Activated naive CD4-positive, alpha-beta T cell treated with anti-CD3 and anti-CD28 coated beads, Interleukin-2, amount 10 ng/mL, durations not matched to agents 5 hours and 36 hours (primary cell): ENCODE results near the gene DPYD. TPM values are rescaled to one million over a fixed set of nuclear protein-coding genes. Genes with fewer than 3 reads are reported as not detected.

Experiments
- total RNA-seq, 2 experiments: library from RNA; stranded (reverse); gene quantifications; one replicate each; pipeline ENCODE4 v1.2.3, GENCODE V29; 2021

DPYD gene
- 10 to 100 TPM; 76.8 to 78.2 TPM for total RNA-seq

DNA sequence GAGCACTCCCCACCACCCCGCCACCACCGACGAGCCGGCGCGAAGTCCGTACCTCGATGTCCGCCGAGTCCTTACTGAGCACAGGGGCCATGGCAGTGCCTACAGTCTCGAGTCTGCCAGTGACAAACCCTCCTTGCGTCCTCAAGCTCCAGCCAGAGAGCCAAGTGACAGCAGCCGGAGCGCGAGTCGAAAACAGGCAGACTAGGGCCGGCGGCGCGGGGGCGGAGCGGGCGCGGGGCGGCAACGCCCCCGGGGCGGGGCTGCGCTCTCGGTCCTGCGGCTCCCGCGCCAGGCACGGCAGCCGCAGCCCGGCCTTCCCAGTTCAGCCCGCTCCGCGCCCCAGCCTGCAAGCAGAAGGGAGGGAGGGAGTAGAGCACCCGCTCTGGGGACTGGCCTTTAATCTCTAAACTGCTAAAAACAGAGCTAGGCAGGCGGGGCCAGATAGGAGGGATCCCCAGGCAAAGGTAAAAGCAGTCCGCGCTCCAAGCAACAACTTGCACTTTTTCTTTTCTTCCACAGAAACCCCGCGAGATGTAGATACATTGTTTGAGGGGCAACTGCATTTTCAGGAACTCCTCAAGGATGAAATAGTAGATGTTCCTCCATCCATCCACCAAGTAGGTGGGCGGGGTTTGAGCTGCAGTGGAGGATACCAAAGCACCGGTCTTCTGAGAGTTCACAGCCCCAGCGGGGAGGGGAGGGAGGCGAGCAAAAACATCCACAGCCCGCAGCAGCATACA lies at the start of gene DPYD:
TSS of gene DPYD (minus strand) at position 203 of the 740 bp plus-strand sequence. CDS start at position 91, 112 bp downstream.

